HG02938 (cell line): ENCODE results near the gene GSE1.

ENCODE experiments used
- ATAC-seq: cut with Tn5 transposase; IDR thresholded peaks from one replicate; pipeline ENCODE4 v1.9.1; 2021; ENCODE audit warnings: mild to moderate bottlenecking, moderate library complexity; ENCODE audit not compliant: unreplicated experiment

The GSE1 gene

DNA sequence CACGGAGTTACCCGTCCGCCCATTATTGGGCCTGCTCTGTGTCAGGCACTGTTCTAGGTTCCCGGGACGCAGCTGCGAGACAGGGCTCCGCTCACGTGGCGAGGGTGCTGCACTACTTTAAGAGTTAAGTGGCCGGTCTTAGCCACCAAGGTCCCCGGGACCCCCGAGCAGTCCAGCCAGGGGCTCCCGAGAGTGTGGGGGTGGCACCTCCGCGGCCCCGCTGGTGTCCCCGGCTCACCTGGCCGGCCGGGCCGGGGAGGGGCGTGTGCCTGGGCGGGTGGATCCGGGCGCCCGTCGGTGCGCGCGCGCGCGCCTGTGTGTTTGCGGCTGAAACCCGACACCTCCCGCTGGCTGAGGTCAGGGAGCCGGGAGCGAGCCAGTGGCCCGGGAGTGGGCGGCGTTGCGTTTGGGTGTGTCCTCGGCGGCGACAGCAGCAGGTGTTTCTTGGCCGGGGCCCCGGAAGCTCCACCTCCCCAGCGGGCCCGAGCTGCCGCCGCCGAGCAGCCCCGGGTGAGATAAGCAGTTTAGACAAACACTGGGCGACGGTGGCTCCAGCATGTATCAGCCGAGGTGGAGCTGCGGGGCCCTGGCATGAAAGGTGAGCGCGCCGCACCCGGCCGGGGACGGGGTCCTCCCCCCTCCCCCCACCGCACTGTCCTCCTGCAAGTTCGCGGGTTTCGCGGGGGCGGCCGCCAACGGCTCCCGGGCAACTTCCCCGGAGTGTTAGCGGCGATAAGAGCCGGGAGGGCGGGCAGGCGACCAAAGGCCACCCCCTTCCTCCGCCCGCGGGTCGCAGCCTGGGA, at the start of gene GSE1:
GSE1 (plus strand) TSS at position 522 of the 803 bp plus-strand sequence; CDS start at position 592, 70 bp downstream.
- ATAC-seq: peak; percentile 37

DNA sequence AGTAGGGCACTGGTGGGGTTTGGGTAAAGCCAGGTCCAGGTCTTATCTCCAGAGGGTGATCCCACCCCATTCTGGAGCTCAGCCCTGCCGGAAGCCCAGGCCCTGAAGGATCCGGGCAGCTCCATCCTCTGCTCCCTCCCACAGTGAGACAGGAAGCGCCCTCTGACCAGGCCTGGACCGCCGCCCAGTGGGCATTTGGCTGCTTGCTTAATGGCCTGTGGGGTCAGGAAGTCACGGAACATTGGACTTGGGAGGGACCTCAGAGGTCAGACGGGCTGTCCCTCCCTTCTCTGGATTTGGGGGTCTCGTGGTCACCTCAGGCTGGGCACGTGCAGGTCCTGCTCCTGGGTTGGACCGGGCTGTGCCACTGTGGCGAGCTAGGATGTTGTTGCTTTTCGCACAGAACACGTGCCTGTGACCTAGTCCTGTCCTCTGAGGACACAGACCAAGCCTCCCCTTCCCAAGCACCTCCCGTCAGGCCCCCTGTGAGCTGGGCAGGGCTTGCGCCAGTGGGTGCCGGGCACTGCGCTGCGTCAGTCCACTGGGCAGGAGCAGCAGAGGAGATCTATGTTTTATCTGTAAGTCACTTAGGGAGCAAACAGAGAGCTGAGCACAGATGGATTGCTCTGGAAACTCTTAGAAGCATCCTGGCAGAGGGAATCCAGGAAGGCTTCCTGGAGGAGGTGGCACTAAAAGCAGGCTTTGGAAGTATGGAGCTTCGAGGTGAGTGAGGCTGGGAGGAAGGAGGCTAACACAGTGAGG, 49.4 kb upstream of the GSE1 start:
- ATAC-seq: no peak

DNA sequence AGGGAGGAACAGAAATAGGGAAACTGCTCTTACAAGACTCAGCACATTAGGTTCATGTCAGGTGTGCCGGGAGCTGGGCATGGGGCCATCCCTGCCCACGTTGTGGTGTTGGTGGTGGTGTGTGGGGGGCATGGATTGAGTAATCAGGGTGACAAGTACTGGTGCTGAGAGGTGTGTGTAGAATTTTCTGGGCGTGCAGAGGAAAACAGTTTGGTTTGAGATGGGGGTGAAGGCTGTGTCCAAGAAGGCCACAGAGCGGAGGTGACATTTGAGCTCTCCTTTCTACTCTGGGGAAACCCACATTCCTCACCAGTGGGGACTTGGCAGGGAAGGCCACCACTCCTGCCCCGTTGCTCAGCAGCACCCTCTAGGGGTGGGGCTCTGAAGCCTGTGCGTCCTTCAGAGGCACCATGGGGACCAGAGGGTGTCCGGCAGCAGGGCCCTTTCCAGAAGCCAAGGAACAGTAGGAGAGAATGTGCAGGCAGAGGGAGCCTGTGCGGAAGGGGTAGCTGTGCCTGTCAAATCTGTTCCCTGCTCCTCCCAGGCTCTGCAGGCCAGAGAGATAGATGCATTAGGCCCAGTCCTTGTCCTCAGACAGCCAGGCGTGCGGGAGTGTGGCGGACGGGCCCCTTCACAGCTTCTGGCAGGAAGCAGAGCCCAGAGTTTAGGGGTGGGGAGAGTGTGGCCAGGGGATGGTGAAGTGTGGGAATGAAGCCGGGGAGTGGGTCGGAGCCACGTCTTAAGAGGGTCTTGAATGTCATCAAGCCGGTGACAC, 48.7 kb upstream of the GSE1 start:
- no peak for ATAC-seq

DNA sequence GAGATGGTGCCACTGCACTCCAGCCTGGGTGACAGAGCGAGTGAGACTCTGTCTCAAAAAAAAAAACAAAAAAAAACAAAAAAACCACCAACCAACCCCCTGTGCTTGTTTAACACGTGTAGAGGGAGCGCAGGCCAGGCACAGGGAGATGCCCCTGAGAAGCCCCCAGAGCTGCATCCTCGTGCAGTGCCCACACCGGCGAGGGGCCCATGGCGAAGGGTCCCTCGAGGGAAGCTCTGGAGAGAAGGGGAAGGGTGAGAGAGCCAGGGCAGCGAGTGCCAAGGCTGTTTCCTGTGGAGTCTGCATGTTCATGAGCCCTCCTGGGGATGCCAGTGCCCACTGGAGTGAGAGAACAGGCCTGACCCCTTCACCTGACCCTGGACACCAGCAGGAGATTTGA, 47.8 kb upstream of the GSE1 start:
- no peak for ATAC-seq

DNA sequence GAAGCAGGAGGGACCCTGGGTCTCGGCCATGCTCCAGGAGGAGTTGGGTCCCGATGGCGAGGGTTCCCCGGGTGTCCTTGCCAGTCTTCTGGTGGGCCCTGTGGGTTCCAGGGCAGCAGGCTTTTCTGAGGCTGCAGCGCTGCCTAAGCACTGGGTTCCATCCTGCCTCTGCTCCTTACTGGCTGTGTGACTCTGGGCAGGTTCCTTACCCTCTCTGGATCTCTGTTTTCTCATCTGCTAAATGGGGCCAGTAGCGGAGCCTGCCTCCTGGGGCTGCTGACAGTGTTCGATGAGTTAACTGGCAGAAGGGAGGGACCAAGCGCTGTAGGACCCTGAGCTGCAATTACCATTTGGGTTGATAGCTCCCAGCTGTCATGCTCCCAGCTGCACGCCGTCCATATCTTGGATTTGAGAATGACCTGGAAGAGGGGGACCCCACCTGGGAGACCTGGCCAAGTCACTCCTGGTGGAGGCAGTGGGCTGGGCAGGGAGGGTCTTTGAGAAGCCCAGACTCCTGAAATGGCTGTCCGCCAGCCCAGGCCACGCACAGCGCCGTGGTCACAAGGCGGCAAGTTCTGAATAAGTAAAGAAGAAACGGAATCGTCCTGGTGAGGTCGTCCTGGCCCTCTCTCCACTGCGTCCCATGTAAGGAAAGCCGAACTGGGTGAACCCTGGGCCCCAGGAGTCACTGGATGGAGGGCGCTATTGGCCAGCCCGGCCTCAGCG, 47.2 kb upstream of the GSE1 start:
- ATAC-seq: no peak

DNA sequence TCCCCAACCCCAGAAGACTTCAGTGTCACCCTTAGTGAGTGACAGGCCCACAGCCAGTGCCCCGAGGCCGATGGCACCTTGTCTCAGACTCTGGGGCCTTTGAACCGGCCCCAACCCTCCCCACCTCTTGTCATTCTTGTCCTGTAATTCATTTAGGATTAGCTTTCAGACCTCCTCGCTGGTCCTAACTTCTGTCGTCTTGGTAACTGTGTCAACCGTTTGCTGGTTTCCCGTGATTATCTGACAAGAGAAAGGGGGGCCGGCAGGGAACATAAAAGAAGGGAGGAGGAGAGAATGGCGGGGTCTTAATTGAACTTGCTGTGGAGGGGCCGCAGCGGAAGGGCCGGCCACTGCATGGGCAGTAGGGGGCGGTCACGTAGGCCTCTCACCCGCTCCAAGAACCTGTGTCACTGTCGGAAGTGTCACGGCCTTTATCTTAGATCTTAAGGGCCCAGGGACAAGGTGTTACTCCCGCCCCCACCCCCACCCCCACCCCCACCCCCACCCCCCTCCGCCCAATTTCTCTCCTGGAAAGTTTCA, 46.5 kb upstream of the GSE1 start:
- ATAC-seq: no peak

DNA sequence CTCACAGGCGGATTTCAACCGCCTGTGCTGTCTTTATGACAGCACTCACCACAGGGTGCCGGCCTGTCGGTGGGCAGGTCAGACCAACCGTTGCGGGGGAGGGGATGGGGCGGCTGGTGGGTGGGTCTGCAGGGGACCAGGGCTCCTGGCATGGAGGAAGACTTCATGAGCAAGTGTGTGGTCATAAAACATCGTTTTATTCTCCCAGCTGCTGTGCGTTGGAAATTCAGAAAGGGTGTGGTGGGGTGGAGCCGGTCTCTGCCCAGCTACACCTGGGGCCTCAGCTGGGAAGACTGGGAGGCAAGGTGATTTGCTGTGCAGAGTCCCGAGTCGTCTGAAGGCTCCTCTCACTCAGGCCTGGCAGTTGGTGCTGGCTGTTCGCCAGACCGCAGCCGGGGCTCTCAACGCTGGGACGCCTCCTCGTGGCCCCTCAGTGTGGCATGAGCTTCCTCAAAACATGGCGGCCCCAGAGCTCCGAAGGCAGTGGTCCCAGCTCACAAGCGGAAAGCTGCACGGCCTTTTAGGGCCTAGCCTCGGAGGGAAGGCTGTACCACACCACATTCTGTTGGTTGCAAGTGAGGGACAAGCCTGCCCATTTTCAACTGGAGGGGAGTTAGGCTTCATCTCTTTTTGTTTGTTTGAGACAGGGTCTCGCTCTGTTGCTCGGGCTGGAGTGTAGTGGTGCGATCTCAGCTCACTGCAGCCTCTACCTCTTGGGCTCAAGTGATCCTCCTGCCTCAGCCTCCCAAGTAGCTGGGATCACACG, 45.8 kb upstream of the GSE1 start:
- ATAC-seq: no peak

DNA sequence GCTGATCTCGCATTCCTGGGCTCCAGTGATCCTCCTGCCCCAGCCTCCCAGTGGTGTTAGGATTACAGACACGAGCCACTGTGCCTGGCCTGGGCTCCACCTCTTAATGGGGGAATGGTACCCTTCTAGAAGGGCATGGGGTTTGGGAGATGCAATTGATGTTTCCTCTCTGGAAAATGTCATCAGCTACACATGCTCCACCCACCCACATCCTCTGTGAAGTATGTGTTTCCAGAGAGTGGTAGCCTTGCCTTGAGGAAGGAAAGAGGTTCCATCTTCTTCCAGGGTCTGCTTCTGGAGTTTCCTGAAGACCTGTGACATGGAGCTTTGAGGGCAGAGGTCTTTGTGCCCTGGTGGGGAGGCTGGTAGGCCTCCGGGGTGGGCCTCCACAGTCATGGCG, 45.2 kb upstream of the GSE1 start:
- ATAC-seq: no peak

DNA sequence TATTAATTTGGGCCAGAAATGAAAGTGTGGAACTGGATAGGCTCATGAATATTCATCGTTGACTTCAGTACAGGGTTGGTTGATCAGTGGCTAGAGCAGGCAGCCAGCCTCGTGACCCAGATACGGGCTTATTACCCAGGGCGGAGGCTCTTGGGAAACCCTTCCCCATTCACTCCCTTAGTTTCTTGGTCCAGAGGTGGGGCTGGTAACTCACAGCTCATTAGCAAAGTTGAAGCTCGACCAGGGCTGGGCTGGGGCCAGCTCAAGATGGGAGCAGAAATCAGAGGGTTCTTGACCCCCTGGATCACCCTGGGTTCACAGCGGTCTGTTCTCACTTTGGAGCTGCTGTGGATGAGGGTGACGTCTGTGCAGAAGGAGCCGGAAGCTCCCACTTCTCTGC, 44.6 kb upstream of the GSE1 start:
- ATAC-seq: no peak

DNA sequence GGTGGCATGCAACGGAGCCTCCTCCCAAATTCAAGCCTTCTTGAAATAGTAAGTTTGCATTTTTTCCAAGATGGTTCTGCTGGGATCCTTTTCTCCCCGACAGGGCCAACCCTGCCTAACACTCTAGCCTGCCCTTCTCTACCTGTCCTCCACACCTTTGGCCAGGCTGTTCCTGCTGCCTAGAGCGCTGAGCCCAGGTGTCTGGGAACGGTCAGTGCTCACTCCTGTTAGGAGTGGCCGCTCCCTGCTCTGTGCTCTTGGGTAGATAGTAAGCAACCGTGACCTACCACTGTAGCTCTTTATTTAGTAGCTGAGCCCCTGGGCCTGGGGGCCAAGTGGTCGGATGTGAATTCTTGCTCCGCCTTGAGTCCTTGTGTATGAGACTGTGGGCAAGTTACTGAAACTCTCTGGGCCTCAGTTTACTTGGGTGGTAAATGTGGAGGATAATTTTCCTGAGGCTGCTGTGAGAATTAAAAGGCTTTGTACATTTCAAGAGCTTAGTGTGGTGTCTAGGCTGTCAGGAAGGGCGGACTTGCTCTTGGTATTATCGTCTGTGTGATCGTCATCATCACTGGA, 44.0 kb upstream of the GSE1 start:
- ATAC-seq: no peak

DNA sequence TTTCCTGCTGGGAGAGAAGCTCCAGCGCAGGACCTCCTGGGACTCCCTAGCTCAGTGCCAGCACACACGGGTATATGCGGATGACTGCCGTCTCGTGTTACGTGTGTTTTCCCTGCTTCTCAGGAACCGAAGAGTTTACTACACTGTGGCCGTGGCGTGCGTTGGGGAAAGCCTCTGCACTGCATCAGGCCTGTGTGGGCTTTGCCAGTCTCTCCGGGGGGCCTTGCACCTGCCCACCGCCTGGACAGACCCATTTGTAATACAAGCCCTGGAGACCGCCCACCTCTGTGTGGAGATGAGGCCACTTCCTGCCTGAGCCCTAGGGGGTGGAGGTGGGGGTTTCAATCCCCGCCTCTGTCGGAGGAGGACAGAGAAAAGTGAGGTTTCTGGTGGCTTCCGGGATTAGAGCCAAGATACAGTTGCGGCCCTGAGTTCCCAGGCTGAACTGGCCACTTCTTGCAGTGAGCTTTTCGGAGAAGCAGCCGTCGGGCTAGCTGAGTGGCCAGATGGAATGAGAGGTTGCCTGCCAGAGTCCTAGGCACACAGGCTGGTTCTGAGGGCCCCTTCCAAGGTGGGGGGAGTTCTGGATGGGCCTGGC, 43.4 kb upstream of the GSE1 start:
- peak; percentile 55 for ATAC-seq

DNA sequence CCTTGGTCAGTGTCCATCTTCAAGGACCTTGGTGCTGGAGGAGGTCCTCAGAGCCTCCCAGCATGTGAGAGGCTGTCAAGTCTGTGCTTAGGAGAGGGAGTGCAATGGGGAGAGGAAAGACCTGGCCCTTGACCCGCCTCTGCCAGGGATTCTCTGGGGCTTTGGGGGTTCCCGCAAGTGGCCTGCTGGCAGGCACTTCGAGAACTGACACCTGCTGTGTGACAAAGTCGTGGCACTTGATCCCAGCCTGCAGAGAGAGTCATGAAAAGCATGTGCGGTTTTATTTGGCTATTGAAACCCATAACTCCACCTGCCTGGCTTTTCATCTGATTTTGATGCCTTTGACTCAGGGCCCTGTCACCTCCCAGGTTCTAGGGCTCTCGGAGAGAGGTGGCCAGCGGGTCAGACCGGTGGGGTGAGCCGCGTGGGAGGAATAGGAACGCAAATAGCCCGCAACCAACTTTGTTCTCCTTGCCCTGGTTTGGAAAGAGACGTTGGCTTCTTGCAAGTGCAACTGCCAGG, 42.8 kb upstream of the GSE1 start:
- ATAC-seq: peak; percentile 15

DNA sequence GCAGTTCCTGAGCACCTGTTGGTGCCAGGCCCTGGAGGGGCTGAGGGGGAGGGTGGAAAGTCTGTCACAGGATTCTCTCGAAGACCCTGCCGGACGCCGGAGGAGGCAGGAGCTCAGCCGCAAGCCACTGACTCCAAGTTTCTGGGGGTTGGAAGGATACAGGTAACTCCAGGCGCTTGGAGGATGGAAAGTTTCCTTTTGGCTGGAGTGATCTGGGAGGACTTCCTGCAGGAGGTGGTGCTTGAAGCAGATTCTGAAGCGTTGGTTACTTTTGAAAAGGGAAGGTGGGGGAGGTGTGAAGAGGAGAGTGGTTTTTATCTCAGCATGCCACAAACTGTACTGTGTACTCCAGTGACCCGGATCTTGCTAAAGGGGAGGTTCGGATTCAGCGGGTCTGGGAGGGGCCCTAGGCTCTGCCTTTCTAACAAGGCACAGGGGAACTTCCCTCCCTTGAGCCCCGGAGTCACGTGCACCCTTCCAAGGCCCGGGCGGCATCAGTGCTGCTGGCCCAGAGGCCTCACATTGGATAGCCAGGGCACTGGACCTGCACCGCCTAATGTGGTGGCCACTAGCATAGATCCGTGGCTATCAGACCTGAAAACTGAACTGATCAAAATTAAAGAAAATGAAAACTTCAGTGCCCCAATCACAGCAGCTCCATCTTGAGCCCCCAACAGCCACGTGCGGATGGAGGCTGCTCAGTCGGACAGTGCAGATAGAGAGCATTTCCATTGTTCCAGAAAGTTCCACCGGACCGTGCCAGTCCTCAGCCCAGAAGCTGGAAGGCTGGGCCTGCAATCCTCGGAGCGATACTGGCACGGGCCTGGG, 42.2 kb upstream of the GSE1 start:
- peak; percentile 50 for ATAC-seq

DNA sequence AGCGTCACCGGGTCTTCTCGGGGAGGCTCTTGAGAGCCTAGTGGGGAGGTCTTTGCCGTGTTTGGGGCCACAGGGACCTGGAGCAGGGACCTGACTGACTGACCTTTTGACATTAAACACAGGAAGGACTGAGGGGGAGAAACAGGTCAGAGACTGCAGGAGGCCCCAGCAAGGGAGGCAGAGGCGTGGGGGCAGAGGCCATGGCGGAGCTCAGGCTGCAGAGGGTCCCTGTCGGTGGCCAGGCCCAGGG, 41.6 kb upstream of the GSE1 start:
- no peak for ATAC-seq

DNA sequence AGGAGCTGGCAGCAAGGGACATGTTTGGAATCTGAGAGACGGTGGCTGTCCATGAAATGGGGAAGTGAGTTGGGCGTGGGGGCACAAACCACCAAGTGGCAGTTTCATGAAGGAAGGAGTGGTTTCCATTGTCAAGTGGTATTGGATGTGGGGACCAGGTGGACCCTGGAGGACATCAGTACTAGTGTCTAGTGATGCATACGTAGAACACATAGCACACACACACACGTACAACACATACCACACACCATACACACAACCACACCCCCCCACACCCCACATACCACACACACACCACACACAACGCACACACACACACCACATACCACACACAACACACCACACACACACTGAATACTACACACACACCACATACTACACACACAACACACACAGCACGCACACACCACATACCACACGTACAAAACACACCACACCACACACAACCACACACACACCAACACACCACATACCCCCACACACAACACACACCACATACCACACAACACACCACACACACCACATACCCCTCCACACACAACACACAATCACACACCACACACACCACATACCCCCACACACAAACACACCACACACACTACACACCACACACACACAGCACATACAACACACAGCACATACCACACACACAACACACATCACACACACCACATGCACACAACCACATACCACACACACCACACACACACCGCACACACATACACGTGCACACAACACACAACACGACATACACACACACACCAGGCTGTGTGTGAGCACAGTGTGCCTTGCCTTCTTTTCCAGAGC, 41.1 kb upstream of the GSE1 start:
- no peak for ATAC-seq

DNA sequence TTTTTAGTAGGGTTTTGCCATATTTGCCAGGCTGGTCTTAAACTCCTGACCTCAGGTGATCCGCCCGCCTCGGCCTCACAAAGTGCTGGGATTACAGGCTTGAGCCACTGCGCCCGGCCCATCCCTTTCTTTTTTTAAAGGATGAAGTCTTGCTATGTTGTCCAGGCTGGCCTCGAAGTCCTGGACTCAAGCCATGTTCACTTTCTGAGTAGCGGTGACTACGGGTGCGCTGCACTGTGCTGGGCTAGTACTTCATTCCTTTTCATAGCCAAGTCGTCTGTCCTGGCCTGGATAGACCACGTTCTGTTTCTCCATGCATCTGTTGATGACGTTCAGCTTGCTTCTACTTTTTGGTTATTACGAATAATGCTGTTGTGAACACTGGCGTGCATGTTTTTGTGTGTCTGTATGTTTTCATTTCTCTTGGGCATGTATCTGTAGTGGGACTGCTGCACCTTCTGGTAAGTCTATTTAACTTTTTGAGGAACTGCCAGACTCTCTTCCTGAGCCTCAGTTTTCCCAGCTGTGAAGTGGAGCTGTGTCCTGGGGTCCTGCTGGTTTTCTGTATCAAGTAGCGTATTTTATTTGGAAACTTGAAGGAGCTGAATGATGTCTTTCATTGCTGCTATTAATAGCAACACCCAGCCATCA, 40.0 kb upstream of the GSE1 start:
- ATAC-seq: no peak
